Right forelimb (tissue), 1 donor: ENCODE measurements around the gene KIAA0040.

Source experiments
- DNase-seq: peaks from one replicate; pipeline ENCODE4 v3.0.0-alpha.2; 2018

KIAA0040 gene

DNA sequence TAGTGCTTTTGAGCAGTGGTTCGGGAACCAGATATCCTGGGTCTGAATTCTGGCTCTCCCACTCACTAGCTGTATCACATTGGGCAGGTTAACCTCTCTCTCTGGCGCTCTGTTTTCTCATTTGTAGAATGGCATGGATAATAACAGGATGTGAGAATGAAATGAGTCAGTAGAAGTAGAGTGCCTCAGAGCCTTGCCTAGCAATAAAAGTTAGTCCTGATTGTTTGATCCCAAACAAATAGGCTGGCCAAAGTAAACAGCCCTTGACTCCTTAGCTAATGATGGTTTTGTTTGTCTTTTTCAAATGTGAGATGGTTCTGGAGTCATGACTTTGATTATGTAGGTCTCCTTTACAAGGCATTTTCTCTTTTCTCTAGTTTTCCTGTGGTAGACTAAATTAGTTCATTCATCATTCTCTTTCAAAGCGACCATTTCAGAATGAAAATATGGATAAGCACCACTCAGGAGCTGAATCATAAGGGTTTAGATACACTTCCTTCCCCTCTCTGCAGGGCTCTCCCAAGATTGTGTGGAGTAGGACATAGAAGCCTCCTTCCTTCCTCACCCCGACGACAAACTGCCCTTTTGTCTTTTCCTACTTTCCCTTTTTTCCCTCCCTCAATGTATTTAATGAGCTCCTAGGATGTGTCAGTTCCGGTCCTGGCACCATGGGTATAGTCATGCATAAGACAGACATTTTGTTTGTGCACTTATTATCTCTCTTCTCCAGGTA lies 23.1 kb downstream of the KIAA0040 start:
- no peak for DNase-seq

- DNase-seq: no peak
Observed at GRCh38 chr1:175168782-175169181, 23.8 kb downstream of the KIAA0040 start.

- no peak for DNase-seq
Observed at GRCh38 chr1:175167861-175168260, 24.7 kb downstream of the KIAA0040 start.

GRCh38 chr1:175166746-175167145 lies 25.8 kb downstream of the KIAA0040 start:
- DNase-seq: no peak

- DNase-seq: no peak
Observed at GRCh38 chr1:175164751-175165150, 27.8 kb downstream of the KIAA0040 start.

DNA sequence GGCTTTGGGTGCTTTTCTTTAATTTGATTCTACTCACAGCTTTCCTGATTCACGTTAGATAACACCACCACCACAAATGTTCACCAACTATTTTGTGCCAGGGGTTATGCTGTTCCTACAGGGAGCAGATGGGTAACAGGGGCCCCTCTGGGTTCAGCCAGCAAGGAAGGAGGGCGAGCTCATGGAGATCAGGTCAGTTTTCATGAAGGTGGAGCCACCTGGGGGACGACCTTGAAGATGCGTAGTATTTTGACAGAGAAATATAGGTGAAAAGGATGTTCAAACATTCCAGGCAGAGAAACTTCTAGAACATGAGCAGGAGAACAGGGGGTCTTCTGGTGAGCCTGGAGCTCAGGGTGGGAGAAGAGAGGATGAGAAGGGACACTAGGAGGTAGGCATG lies 28.9 kb downstream of the KIAA0040 start:
- no peak for DNase-seq

GRCh38 chr1:175162955-175163354 lies 29.6 kb downstream of the KIAA0040 start:
- DNase-seq: peak; percentile 57

- DNase-seq: no peak
Observed at GRCh38 chr1:175158170-175158591, 34.4 kb downstream of the KIAA0040 start.

- no peak for DNase-seq
Observed at GRCh38 chr1:175157200-175157599, 35.4 kb downstream of the KIAA0040 start.

DNA sequence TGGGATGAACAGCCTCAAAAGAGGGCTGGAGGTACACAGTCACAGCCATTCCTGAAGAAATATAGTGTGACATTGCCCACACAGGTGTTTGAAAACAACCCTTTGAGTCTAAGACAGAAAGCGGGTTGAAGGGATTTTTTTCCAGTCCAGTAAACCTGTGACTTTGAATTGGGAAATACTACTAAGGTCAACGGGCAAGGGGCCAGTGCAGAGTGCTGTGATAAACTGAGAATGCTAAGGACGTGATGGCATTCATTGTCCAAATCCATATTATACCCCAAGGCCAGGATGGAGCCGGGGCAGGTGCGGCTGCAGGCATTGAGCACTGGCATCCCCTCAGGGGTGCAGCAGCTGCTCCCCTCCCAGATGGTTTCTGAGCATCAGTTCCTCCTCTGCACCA lies 36.6 kb downstream of the KIAA0040 start:
- no peak for DNase-seq

GRCh38 chr1:175155473-175155856 lies 37.1 kb downstream of the KIAA0040 start:
- no peak for DNase-seq

- DNase-seq: peak; percentile 70
Observed at GRCh38 chr1:175154629-175155472, 37.7 kb downstream of the KIAA0040 start.

- peak; percentile 77 for DNase-seq
Observed at GRCh38 chr1:175152006-175152652, 40.4 kb downstream of the KIAA0040 start.

- no peak for DNase-seq
Observed at GRCh38 chr1:175150596-175151319, 41.8 kb downstream of the KIAA0040 start.

DNA sequence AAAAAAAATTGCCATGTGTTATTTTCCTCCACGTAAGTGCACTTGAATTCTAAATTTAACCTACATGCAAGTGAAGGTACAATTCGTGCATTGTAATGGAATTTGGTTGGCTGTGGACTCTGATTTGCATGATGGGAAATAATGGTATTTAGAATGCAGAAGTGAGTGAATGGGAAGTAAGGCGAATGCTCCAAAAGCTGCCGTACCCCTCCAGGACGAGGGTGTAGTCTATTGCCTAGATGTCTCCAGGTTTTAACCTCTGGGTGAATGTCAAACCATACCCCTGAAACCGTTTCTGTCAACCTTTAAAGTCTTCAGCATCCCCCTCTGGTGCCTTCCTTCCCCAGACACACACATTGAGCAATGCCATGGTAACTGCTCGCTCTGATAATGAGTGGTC lies 44.5 kb downstream of the KIAA0040 start:
- DNase-seq: no peak

- no peak for DNase-seq
Observed at GRCh38 chr1:175147569-175147968, 45.0 kb downstream of the KIAA0040 start.

DNA sequence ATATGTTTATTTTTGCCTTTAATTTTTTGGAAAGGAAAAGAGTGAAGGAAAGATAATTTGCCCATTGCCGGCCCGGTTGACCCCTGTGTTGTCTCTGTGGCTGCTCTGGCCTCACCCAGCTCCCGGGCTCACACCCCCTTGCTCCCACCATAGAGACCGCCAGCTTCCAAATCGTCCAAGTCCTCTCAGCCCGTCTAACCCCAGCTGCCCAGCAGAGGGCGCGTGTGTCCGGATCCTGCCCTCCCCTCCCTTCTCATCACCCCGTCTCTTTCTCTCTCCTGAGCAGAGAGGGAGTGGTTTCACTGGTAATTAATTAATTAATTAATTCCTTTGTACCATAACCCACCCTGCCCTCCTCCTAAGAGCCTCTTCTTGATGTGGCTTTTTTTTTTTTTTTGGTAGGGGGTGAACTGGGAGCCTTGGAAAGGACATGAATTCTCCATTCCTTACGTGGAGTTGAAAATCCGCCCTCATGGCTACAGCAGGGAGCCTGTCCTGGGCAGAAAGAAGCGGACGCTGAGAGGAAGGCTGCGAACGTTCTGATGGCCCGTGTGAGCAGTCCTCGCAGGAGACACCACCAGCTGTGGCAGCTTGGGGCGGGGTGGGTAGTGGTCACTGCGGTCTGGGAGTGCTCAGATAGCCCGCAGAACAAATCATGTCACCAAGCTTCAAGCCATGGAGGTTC lies 45.9 kb downstream of the KIAA0040 start:
- DNase-seq: peak; percentile 82

DNA sequence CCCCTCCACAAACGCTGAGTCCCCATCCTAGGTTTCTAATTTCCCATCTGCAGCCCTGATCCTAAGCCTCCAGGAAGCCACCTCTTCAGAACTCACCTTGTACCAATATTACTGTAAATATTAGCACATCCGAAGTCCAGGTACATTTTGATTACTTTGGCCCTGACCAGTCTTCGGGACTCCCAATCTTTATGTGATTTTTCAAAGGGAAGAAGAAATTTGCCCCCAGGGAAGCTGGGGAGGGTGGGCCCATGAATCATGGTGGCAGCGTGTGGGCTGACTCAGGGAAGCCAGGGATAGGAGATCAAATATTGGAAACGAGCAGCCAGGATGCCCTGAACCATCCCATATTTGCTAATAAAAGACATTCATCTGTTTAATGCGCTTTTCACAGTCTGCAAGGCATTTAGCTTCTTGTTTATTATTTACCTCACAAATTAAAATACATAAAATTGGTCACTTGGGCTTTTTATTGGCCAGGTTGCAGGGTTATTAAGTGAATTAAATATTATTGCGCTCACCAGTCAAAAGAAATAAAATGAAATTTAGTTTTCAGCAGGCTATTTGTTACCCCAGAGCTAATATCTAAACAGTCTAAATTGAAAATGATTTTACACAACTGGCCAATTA lies 46.6 kb downstream of the KIAA0040 start:
- DNase-seq: no peak

DNA sequence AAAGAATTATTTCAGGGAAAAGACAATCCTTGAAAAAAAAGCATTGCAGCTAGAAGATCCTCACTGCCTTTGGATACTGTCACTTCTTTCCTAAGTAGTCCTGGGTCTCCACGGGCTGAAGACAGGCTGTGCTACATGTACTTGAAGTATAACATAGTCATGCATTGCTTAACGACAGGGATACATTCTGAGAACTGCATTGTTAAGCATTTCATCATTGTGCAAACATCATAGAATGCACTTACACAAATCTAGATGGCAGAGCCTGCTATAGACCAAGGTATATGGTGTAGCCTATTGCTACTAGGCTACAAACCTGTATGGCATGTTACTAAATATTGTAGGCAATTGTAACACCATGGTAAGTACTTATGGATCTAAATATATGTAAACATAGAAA lies 54.0 kb downstream of the KIAA0040 start:
- DNase-seq: no peak

- DNase-seq: no peak
Observed at GRCh38 chr1:175137369-175137768, 55.2 kb downstream of the KIAA0040 start.

DNA sequence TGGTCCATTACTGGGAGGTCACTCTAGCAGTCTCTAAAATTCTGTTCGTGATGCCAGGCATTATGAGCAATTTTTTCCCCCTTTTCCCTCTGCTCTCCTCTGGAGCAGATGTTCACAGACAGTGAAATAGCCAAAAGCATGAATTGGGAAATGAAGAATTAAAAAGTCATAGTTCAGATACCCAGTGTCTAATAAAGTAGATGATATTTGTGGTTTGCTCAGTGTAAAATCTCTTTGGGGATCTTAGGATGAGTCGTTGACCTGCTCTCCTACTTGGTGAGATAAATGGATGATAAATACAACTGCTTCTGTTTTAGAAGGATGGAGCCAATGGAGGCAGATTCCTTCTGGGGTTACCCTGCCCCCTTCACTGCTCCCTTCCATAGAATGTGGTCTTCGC lies 56.3 kb downstream of the KIAA0040 start:
- no peak for DNase-seq

DNA sequence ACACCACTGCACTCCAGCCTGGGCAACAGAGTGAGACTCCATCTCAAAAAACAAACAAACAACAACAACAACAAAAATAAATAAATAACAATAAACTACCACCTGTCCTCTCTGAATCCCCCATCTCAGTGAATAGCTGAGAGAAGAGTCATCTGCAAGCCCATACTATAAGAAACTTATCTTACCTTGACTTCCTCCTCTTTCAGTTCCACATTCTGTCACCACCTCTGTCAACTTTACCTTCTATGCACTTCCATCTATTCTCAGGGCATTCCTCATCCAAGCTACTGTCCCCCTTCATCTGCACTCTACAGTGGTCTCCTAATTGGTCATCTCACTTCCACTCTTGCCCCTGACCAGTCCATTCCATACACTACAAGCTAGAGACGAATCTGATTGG lies 58.1 kb downstream of the KIAA0040 start:
- peak; percentile 1 for DNase-seq
